ENCODE data around the gene GLI2. TPM values are rescaled to one million over a fixed set of nuclear protein-coding genes. Genes with fewer than 3 reads are reported as not detected.

Gene GLI2
- total and polyA plus RNA-seq, 9 of the 15 experiments (the other 6 are each of a cell fraction or from before 2014, with no cell fraction given) = 0.24 TPM; not detected in 8

- POLR2A ChIA-PET = no interaction called here
- H3K79me2 ChIP-seq (ENCODE audit: control insufficient read depth, insufficient read depth, low read length) = no peaks in the 10 kb centered on the region
- H3K27me3 ChIP-seq (ENCODE audit: control insufficient read depth in 2 of 2, insufficient read depth in 2 of 2, low read length in 2 of 2) = peaks cover 13 to 47% of the 10 kb centered on the region in 2 experiments; a peak in 4 of 5 replicates
- no peak overlapping the region for H3K4me3 ChIP-seq
- ATAC-seq (no peak), DNase-seq (ENCODE audit: extremely low read depth in 1 of 4, low spot score in 3 of 4) (no peak), FAIRE-seq (no peak)
- intact Hi-C loops (cut with micrococcal nuclease) = no loop called here
- no peaks in the 10 kb centered on the region for H3K36me3 ChIP-seq (ENCODE audit: control insufficient read depth, insufficient read depth, low read length)
- in situ Hi-C loops (cut with MboI) = no loop called here
- H2AFZ ChIP-seq (ENCODE audit: low read depth, low read length) = no peak overlapping the region
- no peak overlapping the region for H3K4me2 ChIP-seq (ENCODE audit: insufficient read depth, low read length)
- H3K9me1 ChIP-seq (ENCODE audit: control insufficient read depth, insufficient read depth, low read length) = no peaks in the 10 kb centered on the region
- no peak overlapping the region for H3K27ac ChIP-seq (ENCODE audit: extremely low read depth, low read depth, low read length)
- no peak overlapping the region for H3K9ac ChIP-seq (ENCODE audit: insufficient read depth in 1 of 2, low read depth in 2 of 2, low read length in 2 of 2)
- no peaks in the 10 kb centered on the region; a peak in 1 of 5 replicates for H3K4me1 ChIP-seq (replicated peaks in 1 of 2; ENCODE audit: control insufficient read depth in 2 of 2, insufficient read depth in 2 of 2, low read length in 2 of 2)
- CTCF ChIA-PET (ENCODE audit: low intra/inter-chr PET ratio) = no interaction called here
- no peaks in the 10 kb centered on the region for H3K9me3 ChIP-seq (replicated peaks; ENCODE audit: control insufficient read depth, insufficient read depth, low read depth, low read length)
- no peaks in the 10 kb centered on the region; the same call in 1 of the 2 replicates for H4K20me1 ChIP-seq (replicated peaks; ENCODE audit: control insufficient read depth, insufficient read depth, low read length)
- no TSS peak for BruUV-seq (replicated peaks)
- 2% methylated on average over 7 of the region's 7 CpGs for WGBS (ENCODE audit: insufficient coverage, low coverage, missing lambda C conversion rate)
- TF ChIP-seq, protein P1, sequence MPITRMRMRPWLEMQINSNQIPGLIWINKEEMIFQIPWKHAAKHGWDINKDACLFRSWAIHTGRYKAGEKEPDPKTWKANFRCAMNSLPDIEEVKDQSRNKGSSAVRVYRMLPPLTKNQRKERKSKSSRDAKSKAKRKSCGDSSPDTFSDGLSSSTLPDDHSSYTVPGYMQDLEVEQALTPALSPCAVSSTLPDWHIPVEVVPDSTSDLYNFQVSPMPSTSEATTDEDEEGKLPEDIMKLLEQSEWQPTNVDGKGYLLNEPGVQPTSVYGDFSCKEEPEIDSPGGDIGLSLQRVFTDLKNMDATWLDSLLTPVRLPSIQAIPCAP (CRISPR knock-in tag; IDR thresholded peaks at IDR 0.05; ENCODE audit: borderline replicate concordance) = no peak
- TF ChIP-seq, protein P2, sequence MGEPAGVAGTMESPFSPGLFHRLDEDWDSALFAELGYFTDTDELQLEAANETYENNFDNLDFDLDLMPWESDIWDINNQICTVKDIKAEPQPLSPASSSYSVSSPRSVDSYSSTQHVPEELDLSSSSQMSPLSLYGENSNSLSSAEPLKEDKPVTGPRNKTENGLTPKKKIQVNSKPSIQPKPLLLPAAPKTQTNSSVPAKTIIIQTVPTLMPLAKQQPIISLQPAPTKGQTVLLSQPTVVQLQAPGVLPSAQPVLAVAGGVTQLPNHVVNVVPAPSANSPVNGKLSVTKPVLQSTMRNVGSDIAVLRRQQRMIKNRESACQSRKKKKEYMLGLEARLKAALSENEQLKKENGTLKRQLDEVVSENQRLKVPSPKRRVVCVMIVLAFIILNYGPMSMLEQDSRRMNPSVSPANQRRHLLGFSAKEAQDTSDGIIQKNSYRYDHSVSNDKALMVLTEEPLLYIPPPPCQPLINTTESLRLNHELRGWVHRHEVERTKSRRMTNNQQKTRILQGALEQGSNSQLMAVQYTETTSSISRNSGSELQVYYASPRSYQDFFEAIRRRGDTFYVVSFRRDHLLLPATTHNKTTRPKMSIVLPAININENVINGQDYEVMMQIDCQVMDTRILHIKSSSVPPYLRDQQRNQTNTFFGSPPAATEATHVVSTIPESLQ (CRISPR knock-in tag; IDR thresholded peaks at IDR 0.05) = no peak
- TF ChIP-seq PPARD (CRISPR knock-in tag; IDR thresholded peaks at IDR 0.05) (no peak), ZNF316 (IDR thresholded peaks at IDR 0.05) (no peak), CXXC5 (CRISPR knock-in tag; IDR thresholded peaks at IDR 0.05) (no peak), ZBED1 (IDR thresholded peaks at IDR 0.05) (no peak), ETV5 (CRISPR knock-in tag; IDR thresholded peaks at IDR 0.05; ENCODE audit: low read depth) (no peak), HNRNPK (IDR thresholded peaks at IDR 0.05; ENCODE audit: low read depth, low read length, poor library complexity, severe bottlenecking) (no peak), MAFF (IDR thresholded peaks at IDR 0.05; ENCODE audit: low read length) (no peak), SMARCA5 (IDR thresholded peaks at IDR 0.05) (no peak), ZNF354B (CRISPR knock-in tag; IDR thresholded peaks at IDR 0.05) (no peak)
- TF ChIP-seq, protein P3, sequence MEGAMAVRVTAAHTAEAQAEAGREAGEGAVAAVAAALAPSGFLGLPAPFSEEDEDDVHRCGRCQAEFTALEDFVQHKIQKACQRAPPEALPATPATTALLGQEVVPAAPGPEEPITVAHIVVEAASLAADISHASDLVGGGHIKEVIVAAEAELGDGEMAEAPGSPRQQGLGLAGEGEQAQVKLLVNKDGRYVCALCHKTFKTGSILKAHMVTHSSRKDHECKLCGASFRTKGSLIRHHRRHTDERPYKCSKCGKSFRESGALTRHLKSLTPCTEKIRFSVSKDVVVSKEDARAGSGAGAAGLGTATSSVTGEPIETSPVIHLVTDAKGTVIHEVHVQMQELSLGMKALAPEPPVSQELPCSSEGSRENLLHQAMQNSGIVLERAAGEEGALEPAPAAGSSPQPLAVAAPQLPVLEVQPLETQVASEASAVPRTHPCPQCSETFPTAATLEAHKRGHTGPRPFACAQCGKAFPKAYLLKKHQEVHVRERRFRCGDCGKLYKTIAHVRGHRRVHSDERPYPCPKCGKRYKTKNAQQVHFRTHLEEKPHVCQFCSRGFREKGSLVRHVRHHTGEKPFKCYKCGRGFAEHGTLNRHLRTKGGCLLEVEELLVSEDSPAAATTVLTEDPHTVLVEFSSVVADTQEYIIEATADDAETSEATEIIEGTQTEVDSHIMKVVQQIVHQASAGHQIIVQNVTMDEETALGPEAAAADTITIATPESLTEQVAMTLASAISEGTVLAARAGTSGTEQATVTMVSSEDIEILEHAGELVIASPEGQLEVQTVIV (CRISPR knock-in tag; IDR thresholded peaks at IDR 0.05; ENCODE audit: borderline replicate concordance) = no peak
Observed at GRCh38 chr2:120702061-120702460, 33.6 kb upstream of the GLI2 start.

Measured in K562 (cell line).